ENCODE measurements around the gene MXI1. TPM values are rescaled to one million over a fixed set of nuclear protein-coding genes. Genes with fewer than 3 reads are reported as not detected.

The MXI1 gene
- total RNA-seq, 1 experiment from 2014 or later: 16.6 TPM

DNA sequence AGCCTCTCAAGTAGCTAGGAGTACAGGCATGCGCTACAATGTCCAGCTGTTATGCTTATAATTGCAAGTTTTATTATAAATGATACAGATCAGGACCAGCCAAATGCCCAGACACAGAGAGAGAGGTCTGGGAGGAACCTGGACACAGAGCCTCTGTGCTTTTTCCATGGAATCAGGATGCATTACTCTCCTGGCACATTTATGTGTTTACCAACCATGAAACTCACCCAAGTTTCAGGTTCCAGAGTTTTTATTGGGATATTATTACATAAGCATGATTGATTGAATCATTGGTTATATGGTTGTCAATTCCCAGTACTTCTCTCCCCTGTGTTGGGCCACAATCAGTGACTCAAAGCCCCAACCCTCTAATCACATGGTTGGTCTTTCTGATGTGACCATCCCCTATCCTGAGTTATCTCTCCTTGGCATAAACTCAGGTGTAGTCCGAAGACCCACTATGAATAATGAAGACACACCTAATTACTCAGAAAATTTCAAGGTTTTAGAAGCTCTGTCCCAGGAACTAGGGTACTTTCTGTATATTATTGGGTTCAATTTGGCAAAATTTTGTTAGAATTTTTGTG, 30.6 kb downstream of the MXI1 start:
- Mint-ChIP-seq H3K4me3 (no peak overlapping the region), H3K27me3 (ENCODE audit: low read depth) (no peaks in the 10 kb centered on the region), H3K27ac (no peak overlapping the region), H3K4me1 (peaks cover 15% of the 10 kb centered on the region), H3K36me3 (peaks cover 4% of the 10 kb centered on the region), H3K9me3 (no peaks in the 10 kb centered on the region)
- DNase-seq (ENCODE audit: low spot score) (no peak), ATAC-seq (no peak)
- ChIA-PET POLR2A (interaction anchor here (0.5 kb wide), 1 partner anchor 105 kb away, joined by 3 read pairs; no protein-coding TSS in a partner anchor), CTCF (no interaction called here)
- no peak for TF ChIP-seq ZNF232 (CRISPR knock-in tag; IDR thresholded peaks at IDR 0.05)
- TF ChIP-seq EMX1 (CRISPR knock-in tag; IDR thresholded peaks at IDR 0.05): no peak
- TF ChIP-seq JUN (CRISPR knock-in tag; IDR thresholded peaks at IDR 0.05): no peak
- no peak for TF ChIP-seq GTF2I (CRISPR knock-in tag; conservative IDR thresholded peaks at IDR 0.05)
- TF ChIP-seq ELF4 (CRISPR knock-in tag; IDR thresholded peaks at IDR 0.05; ENCODE audit: low read depth): no peak
- TF ChIP-seq GRHL2 (CRISPR knock-in tag; IDR thresholded peaks at IDR 0.05; ENCODE audit: insufficient replicate concordance, severe bottlenecking): no peak
- no peak for TF ChIP-seq ZSCAN18 (CRISPR knock-in tag; IDR thresholded peaks at IDR 0.05)
- TF ChIP-seq IRF2 (CRISPR knock-in tag; IDR thresholded peaks at IDR 0.05; ENCODE audit: borderline replicate concordance, low read depth): no peak
- TF ChIP-seq E2F5 (CRISPR knock-in tag; IDR thresholded peaks at IDR 0.05): no peak
- TF ChIP-seq ZNF396 (CRISPR knock-in tag; IDR thresholded peaks at IDR 0.05; ENCODE audit: borderline replicate concordance): no peak
- no peak for TF ChIP-seq SMAD3 (CRISPR knock-in tag; IDR thresholded peaks at IDR 0.05; ENCODE audit: borderline replicate concordance)
- TF ChIP-seq ZNF138 (CRISPR knock-in tag; conservative IDR thresholded peaks at IDR 0.05): no peak

GRCh38 chr10:110239892-110240291, 32.5 kb downstream of the MXI1 start:
- H3K4me3 Mint-ChIP-seq: no peak overlapping the region
- ATAC-seq (no peak), DNase-seq (ENCODE audit: low spot score) (no peak)
- H3K9me3 Mint-ChIP-seq: no peaks in the 10 kb centered on the region
- TF ChIP-seq OVOL2 (CRISPR knock-in tag; IDR thresholded peaks at IDR 0.05; ENCODE audit: borderline replicate concordance) (no peak), NR2C2 (CRISPR knock-in tag; IDR thresholded peaks at IDR 0.05) (no peak), RELA (CRISPR knock-in tag; IDR thresholded peaks at IDR 0.05; ENCODE audit: borderline replicate concordance) (no peak), ESRRA (CRISPR knock-in tag; IDR thresholded peaks at IDR 0.05; ENCODE audit: borderline replicate concordance) (no peak), ZNF232 (CRISPR knock-in tag; IDR thresholded peaks at IDR 0.05) (no peak)
- peaks cover 26% of the 10 kb centered on the region for H3K4me1 Mint-ChIP-seq
- ChIA-PET CTCF (no interaction called here), POLR2A (interaction anchor here (0.6 kb wide), 1 partner anchor 233 kb away, joined by 5 read pairs; no protein-coding TSS in a partner anchor)
- peaks cover 5% of the 10 kb centered on the region for H3K36me3 Mint-ChIP-seq
- no peaks in the 10 kb centered on the region for H3K27me3 Mint-ChIP-seq (ENCODE audit: low read depth)
- H3K27ac Mint-ChIP-seq: no peak overlapping the region

GRCh38 chr10:110241407-110241806, 34.0 kb downstream of the MXI1 start:
- Mint-ChIP-seq H3K36me3 (peaks cover 12% of the 10 kb centered on the region), H3K4me1 (peaks cover 35% of the 10 kb centered on the region), H3K9me3 (no peaks in the 10 kb centered on the region), H3K27me3 (ENCODE audit: low read depth) (no peaks in the 10 kb centered on the region), H3K4me3 (no peak overlapping the region), H3K27ac (no peak overlapping the region)
- ChIA-PET POLR2A (no interaction called here), CTCF (no interaction called here)
- DNase-seq (ENCODE audit: low spot score): no peak
- TF ChIP-seq ETV6 (CRISPR knock-in tag; IDR thresholded peaks at IDR 0.05) (no peak), NR1H2 (CRISPR knock-in tag; IDR thresholded peaks at IDR 0.05) (no peak), ZNF263 (CRISPR knock-in tag; IDR thresholded peaks at IDR 0.05; ENCODE audit: low read depth) (no peak), NFYB (CRISPR knock-in tag; conservative IDR thresholded peaks at IDR 0.05; ENCODE audit: low read depth) (no peak), RELA (CRISPR knock-in tag; IDR thresholded peaks at IDR 0.05; ENCODE audit: borderline replicate concordance) (no peak), FOXJ3 (CRISPR knock-in tag; IDR thresholded peaks at IDR 0.05; ENCODE audit: borderline replicate concordance) (no peak), RORB (CRISPR knock-in tag; IDR thresholded peaks at IDR 0.05) (no peak), NR3C1 (CRISPR knock-in tag; conservative IDR thresholded peaks at IDR 0.05; ENCODE audit: low read depth) (no peak)
- ATAC-seq: no peak

Measured in WTC11 (cell line).